Measurements from ENCODE around the gene ASB7.

Gene ASB7

DNA sequence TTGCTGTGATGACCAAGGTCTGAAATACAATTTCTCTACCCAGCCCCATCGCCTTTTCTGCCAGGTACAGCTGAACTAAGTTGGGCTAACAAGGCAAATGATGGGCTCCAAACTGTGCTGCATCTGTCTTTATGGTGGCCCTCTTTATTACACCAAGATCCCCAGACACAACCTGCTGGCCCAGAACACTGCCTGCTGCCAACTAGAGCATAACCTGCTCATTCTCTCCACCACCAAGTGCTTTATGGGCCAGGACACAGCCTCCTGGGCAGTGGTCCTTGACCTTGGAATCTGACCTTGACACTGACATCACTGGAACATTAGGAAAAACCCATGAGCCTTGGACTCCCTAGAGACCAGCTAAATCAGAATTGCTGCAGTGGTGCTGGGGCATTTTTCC, 3.7 kb upstream of the ASB7 start:
- FAIRE-seq, result no peak

- FAIRE-seq, result no peak
Observed at GRCh38 chr15:100601163-100601562, 1.2 kb upstream of the ASB7 start.

DNA sequence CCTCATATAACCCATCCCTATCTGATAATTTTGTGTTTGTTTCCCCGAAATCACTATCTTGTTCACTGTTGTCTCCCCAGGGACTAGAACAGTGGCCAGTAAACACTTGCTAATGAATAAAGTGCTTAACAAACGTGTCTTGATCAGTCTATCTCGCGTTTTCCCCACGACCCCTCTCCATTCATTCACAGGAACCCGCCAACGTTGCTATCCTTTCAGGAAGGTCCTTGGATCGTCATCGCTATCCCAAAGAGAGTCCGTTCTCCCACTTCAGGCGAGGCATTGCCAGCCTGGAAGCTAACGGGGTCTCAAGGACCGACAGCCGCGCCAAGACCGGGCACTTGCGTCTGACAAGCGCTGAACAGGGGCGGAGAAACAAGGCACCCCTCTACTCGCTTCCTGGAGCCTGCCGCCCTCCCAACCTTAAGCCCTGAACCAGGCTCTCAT, 749 bp upstream of the ASB7 start:
- no peak for FAIRE-seq

- no peak for FAIRE-seq
Observed at GRCh38 chr15:100602823-100603393, 519 bp downstream of the ASB7 start.

- FAIRE-seq, result no peak
Observed at GRCh38 chr15:100612539-100612938, 10.2 kb downstream of the ASB7 start.

DNA sequence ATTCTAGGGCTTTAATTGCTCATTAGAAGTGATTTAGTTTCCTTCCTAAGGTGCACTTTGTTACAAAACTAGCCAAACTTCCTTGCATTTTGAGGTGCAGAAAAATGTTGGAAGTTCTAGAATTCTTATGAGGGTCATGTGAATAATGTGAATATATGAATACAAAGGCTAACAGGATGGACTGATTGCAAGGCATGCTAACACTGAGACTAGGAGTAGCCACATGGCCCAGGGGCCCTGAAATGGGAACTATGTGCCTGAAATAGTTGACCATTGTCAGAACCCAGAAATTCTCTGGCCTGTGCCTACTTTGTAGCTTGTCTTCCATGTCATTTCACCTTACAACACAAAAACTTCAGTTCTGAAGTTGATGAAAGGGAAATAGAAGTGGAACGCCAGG, 10.8 kb downstream of the ASB7 start:
- no peak for FAIRE-seq

DNA sequence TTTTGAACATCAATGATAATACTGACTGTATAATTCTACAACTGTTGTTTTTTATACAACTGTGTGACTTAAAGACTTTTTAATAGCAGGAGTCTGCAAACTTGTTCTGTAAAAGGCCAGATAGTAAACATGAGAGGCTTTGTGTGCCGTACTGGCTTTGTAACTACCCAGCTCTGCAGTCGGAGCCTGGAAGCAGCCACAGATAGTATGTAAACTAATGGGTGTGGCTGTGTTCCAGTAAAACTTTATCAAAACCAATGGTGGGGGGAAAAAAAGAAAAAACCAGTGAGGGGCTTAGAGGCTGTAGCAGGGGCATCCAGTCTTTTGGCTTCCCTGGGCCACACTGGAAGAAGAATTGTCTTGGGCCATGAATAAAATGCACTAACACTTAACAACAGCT, 11.9 kb downstream of the ASB7 start:
- FAIRE-seq, result no peak

GRCh38 chr15:100614918-100615317, 12.5 kb downstream of the ASB7 start:
- FAIRE-seq, result no peak

- FAIRE-seq, result no peak
Observed at GRCh38 chr15:100615801-100616200, 13.4 kb downstream of the ASB7 start.

DNA sequence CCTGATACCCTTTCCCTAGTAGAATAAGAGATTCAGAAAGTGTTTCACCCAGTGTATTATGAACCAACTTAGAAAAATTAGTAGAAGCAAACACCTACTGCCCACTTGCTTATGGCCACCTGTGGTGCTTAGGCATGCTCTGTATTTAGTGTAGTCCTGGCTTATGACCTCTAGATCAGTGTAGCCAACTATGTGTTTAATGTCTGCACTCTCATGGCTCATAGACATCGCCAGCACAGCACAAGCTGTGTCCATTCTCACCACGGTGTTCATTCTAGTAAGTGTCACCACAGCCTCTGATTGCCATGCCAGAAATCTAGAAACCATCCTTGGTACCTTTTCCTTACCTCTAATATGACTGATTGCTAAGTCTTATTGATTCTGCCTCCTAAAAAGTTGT, 14.3 kb downstream of the ASB7 start:
- FAIRE-seq, result no peak

- no peak for FAIRE-seq
Observed at GRCh38 chr15:100623301-100623700, 20.9 kb downstream of the ASB7 start.

- peak; percentile 67 for FAIRE-seq
Observed at GRCh38 chr15:100627789-100628395, 25.5 kb downstream of the ASB7 start.

GRCh38 chr15:100628746-100629145, 26.4 kb downstream of the ASB7 start:
- FAIRE-seq, result no peak

GRCh38 chr15:100631831-100632230, 29.4 kb downstream of the ASB7 start:
- no peak for FAIRE-seq

DNA sequence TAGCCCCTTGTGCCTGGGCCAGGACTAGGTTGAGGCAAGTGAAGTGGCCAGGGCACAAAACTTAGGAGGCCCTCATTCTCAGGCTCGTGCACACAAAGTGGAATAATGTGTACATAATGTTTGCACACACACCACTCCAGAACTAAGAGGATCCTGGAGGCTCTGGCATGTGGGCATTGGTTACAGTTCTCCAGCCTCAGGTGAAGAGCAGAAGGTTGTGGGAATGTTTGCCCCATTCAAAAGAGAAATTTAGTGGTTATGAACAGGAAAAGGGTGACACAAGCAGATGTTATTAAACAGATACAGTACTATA, 31.3 kb downstream of the ASB7 start:
- no peak for FAIRE-seq

DNA sequence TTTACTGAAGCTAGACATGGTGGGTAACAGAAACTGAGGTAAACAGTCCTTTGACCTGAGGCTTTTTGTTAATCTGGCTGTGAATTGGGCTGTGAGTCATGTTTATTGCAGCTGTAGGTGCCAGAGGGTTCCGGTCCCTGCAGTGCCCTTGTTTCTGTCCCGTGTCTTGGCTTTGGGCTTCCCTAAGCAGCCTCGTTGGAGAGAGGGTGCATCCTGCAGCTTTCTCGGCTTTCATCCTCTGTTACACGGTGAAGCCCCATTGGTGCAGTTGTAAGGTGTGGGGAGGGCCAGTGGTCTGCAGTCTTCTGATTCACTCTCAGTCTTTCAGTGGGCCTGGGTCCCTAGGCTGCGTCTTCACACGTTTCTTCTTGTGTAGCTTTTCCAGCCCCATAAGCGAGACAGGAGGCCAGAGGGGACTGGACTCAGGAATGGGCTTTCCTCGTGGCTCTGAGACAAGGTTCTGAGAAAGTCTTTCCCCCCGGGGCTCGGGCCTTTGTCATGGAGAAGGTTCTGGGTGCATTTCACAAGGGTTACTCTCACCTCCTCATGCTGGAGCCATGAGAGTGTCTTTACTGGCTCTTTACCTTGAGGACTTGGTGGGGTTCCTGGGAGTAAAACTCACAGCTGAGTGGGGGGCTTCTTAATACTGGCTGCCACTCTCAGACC, 33.1 kb downstream of the ASB7 start:
- no peak for FAIRE-seq

- FAIRE-seq, result no peak
Observed at GRCh38 chr15:100638177-100638730, 35.9 kb downstream of the ASB7 start.

- FAIRE-seq, result no peak
Observed at GRCh38 chr15:100642213-100642949, 40.0 kb downstream of the ASB7 start.

GRCh38 chr15:100642950-100643338, 40.6 kb downstream of the ASB7 start:
- FAIRE-seq, result no peak

DNA sequence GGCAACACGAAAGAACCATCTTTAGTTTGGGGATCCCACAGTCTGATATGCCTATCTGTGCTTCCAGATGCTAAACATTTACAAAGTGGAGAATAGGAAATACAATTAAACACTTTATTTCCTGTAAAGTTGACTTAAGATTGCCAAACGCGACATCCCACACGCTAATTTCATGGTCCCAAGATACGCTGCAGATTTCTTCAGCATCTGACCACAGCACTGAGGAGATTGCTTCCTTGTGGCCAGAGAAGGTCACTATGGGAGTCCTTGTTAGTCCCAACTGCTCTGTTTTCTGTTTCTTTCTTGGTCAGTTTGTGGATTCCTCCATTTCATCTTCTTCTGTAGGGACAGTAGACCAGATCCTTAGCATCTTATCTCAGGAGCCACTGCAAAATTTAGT, 43.3 kb downstream of the ASB7 start:
- FAIRE-seq, result no peak

GRCh38 chr15:100648951-100649350, 46.6 kb downstream of the ASB7 start:
- FAIRE-seq, result no peak

DNA sequence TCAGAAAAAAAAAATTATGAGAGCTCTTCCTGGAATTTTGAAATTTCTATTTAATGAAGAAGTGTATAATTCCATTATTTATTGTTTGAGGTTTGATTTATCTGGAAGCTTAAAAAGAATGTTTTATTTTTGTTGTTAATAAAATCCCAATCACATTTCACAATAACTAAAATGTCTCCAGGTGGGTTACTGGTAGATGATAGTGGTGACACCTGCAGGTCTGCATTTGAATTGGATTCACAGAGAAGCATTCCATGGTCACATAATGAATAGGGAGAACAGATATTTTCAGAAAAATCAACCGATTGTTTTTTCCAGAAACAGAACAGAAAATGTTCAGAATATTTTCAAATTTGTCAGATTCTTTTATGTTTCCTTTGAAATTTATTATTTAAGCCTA, 48.3 kb downstream of the ASB7 start:
- peak; percentile 8 for FAIRE-seq

DNA sequence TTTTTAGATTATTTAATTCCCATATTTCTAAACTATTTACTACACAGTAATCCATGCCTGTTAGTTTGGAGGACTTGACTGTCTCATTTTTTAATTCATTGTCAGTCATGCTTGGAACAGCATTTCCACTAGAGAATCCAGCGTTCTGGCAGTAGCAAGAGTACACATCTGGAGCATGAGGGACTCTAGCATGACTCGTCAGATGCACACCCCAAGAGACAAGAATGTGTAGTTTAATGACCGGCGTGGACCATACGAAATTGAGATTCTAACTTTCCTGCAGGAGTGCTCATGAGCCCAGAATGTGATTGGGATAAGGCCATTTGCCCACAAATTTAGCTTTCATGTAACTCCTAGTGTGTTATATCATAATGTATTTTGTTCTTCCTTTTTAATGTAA, 48.9 kb downstream of the ASB7 start:
- no peak for FAIRE-seq

DNA sequence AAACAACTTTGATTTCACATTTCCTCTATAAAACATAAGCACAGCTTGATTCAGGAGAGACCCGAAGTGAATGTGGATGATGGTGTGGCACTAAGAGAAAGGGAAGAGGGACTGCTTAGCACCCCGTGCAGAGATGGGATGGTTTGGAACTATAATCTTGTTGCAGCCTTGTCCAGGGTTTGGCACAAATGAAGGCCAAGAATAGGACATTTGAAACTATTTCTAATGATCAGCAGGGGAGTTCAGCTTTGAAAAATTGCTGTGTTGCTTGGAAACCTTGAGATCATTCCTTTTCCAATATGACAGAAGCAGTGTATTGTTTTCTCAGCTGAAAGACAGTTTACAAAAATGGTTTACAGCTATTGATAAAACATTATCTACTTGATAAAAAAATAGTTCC, 49.7 kb downstream of the ASB7 start:
- FAIRE-seq, result no peak
